Fibroblast of lung (primary cell): Measurements from ENCODE around the gene CASP10.

Experiments
- EZH2 ChIP-seq: IDR thresholded peaks from 2 replicates; pipeline ENCODE4 v1.5.1; 2012; ENCODE audit warnings: low read length, control low read depth, mild to moderate bottlenecking; ENCODE audit errors: missing control alignments
- TF ChIP-seq, protein P1 (sequence below), 2 donors: IDR thresholded peaks in 1 of 2; conservative IDR thresholded peaks in 1 of 2; 1 replicate in 1 of 2; 2 replicates in 1 of 2; pipeline ENCODE4 v1.5.1; 2011 to 2012; ENCODE audit warnings: low read length in 2 of 2, control low read depth in 1 of 2, inconsistent platforms in 1 of 2, low read depth in 1 of 2, mild to moderate bottlenecking in 1 of 2

DNA sequence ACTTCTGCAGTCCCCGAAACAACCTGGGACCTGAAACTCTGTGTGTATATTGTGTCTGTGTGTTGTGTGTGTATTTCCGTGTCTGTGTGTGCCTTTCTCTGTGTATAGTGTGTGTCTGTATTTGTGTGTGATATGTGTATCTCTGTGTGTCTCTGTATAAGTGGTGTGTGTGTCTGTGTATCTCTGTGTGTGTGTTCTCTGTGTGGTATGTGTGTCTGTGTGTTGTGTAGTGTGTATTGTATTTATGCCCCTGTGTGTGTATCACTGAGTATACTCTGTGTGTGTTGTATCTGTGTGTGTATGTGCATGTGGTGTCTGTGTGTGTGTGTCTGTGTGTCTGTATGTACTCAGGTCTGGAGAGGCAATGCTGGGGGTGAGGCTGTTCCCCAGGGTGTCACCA lies 89.0 kb downstream of the CASP10 start:
- TF ChIP-seq, protein P1, sequence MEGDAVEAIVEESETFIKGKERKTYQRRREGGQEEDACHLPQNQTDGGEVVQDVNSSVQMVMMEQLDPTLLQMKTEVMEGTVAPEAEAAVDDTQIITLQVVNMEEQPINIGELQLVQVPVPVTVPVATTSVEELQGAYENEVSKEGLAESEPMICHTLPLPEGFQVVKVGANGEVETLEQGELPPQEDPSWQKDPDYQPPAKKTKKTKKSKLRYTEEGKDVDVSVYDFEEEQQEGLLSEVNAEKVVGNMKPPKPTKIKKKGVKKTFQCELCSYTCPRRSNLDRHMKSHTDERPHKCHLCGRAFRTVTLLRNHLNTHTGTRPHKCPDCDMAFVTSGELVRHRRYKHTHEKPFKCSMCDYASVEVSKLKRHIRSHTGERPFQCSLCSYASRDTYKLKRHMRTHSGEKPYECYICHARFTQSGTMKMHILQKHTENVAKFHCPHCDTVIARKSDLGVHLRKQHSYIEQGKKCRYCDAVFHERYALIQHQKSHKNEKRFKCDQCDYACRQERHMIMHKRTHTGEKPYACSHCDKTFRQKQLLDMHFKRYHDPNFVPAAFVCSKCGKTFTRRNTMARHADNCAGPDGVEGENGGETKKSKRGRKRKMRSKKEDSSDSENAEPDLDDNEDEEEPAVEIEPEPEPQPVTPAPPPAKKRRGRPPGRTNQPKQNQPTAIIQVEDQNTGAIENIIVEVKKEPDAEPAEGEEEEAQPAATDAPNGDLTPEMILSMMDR (conservative IDR thresholded peaks at IDR 0.05 in 1 of 2, IDR thresholded peaks at IDR 0.05 in 1 of 2; ENCODE audit: low read depth in 1 of 2, low read length in 2 of 2) = no peak
- TF ChIP-seq EZH2 = no peak
